Measurements from ENCODE around the gene EDEM1.
A peak's percentile ranks its signal among the peaks of the same experiment; 100 is the strongest.
"Not testable (repeated sequence)": the region's sequence is repeated elsewhere in the genome, so short reads cannot be mapped to it uniquely, and the experiment has no call there.

Gene EDEM1

DNA sequence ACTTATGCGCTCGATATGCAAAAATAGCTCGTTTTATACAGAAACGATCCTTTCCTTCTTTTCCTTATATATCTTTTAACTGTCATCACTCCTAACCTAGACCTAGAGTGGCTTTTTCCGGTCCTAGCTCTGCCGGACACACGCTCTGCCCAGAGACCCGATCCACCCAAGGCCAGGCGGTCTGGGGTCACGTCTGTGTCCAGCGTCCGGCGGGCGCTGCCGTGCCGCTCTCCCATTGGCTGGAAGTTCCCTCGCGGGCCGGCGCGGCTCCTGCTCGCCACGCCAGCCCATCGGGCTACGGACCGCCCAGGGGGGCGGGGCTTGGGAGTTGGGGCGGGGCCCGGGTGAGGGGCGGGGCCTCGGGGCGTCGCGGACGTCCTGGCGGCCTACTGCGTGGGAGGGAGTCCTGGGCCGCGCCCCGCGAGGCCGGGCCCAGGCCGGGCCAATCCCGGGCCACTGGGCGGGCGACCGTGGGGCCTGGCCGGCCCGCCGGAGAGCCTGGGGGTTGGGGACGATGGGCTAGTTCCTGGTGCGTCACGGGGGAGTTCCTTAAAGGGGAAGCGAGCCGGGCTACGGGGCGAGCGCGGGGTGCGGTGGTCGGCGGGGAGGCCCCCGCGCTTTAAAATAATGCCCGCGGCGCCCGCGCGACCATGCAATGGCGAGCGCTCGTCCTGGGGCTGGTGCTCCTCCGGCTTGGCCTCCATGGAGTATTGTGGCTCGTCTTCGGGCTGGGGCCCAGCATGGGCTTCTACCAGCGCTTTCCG, at the start of gene EDEM1:
EDEM1 (plus strand) TSS at position 552 of the 764 bp plus-strand sequence; CDS start at position 651, 99 bp downstream.
- Mint-ChIP-seq H3K27me3 (peaks cover 2% of the 10 kb centered on the region), H3K27ac (peak within 1 kb of the TSS; percentile 97), H3K4me3 (peak within 1 kb of the TSS; percentile 98), H3K4me1 (peaks cover 40% of the 10 kb centered on the region), H3K36me3 (ENCODE audit: low read depth) (peaks cover 33% of the 10 kb centered on the region), H3K9me3 (no peaks in the 10 kb centered on the region)
- ATAC-seq: peak; percentile 91
- DNase-seq: peak; percentile 97

DNA sequence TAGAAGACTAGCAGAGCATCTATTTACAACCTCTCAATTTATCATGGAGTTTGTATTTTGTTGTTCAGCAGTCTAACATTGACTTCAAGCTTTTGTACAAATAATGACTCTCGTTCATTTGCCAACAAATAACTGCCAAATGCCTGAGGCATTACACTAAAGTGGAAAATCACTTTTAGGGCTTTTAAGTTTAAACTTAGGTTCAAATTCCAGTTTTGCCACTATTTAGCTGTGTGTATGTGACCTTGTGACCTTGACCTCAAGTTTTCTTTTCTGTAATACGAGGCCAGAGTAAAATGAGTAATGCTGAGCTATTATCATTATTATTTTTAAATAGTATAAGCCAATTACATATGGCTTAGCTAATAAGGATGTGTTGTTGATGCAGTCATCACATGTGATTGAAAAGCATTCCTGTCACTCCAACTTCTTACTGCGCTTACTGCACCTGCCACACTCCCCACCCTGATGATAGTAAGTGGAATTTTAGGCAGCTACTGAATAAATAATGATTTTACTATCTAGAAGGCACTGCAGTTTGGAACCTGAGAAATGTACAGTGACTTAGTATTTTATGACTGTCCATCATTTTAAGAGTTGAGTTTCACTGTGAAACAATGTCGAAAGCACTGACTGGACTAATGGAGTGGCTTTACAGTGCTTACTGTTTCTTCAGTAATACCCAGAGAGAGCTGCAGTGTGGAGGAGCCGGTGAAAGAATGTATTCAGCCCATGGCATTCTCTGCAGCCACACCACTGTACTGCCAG, 49.1 kb upstream of the EDEM1 start:
- Mint-ChIP-seq H3K27ac (peak overlapping the region; percentile 80), H3K27me3 (no peaks in the 10 kb centered on the region), H3K36me3 (ENCODE audit: low read depth) (peaks cover 22% of the 10 kb centered on the region), H3K4me3 (no peak overlapping the region), H3K9me3 (no peaks in the 10 kb centered on the region), H3K4me1 (peaks cover 61% of the 10 kb centered on the region)
- ATAC-seq (no peak), DNase-seq (no peak)

DNA sequence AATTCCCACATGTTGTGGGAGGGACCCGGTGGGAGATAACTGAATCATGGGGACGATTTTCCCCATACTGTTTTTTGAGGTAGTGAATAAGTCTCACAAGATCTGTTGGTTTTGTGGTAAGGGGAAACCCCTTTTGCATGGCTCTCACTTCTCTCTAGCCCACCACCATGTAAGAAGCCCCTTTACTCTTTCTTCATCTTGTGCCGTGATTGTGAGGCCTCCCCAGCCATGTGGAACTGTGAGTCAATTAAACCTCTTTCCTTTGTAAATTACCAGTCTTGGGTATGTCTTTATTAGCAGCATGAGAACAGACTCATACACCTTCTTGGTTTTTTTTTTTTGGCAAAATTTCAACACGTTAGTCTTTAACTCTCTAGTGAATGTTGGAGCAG, 47.3 kb upstream of the EDEM1 start:
- peaks cover 38% of the 10 kb centered on the region for H3K36me3 Mint-ChIP-seq (ENCODE audit: low read depth)
- ATAC-seq (peak; percentile 62), DNase-seq (no peak)
- H3K9me3 Mint-ChIP-seq: no peaks in the 10 kb centered on the region
- no peak overlapping the region for H3K4me3 Mint-ChIP-seq
- peak overlapping the region; percentile 67 for H3K27ac Mint-ChIP-seq
- H3K4me1 Mint-ChIP-seq: peaks cover 70% of the 10 kb centered on the region
- H3K27me3 Mint-ChIP-seq: no peaks in the 10 kb centered on the region

DNA sequence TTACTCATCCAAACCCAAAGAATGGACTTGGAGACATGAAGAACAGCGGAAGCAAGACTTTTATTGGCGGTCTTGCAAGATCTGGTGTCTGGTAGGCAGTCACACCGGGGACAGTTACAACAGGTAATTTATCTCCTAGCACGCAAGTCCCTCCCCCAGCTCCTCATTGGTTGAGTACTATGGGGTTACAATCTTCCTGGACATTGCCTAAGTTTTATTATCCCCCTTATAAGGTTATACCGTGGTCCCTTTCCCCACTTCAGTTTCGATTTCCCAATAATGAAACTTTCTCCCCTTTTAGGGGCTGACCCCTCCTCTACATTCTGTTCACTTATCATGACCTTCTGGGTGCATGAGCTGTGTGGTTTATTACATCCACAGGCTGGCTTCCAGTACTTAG, 46.7 kb upstream of the EDEM1 start:
- H3K27ac Mint-ChIP-seq: peak overlapping the region; percentile 67
- H3K4me1 Mint-ChIP-seq: peaks cover 70% of the 10 kb centered on the region
- no peak for ATAC-seq

DNA sequence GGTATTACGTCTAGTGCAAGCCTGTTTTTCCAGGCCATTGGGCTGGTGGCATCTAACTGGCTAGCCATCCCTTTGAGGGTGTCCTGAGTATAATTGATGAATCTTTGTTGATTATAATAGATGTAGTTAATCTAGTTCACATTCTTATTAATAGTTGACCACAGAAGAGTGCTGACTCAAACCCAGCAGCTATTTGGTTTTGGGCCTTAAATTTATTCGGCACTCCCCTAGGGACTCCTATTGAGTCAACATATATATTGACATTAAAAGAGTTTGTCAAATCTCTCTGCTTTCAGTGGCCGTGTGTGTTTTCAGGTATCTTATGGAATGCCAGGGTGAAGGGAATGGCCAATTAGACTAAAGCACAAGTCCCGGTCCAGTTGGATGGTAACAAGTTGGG, 45.7 kb upstream of the EDEM1 start:
- no peak for ATAC-seq
- Mint-ChIP-seq H3K36me3 (ENCODE audit: low read depth) (peaks cover 51% of the 10 kb centered on the region), H3K4me1 (peaks cover 61% of the 10 kb centered on the region), H3K27me3 (no peaks in the 10 kb centered on the region), H3K4me3 (no peak overlapping the region), H3K27ac (no peak overlapping the region), H3K9me3 (peaks cover 9% of the 10 kb centered on the region)
- no peak for DNase-seq

More for the DNA sequence above, 46.7 kb upstream of the EDEM1 start:
- no peak for DNase-seq
- peaks cover 3% of the 10 kb centered on the region for H3K9me3 Mint-ChIP-seq
- no peaks in the 10 kb centered on the region for H3K27me3 Mint-ChIP-seq
- H3K36me3 Mint-ChIP-seq (ENCODE audit: low read depth): peaks cover 44% of the 10 kb centered on the region
- H3K4me3 Mint-ChIP-seq: peak overlapping the region; percentile 26

DNA sequence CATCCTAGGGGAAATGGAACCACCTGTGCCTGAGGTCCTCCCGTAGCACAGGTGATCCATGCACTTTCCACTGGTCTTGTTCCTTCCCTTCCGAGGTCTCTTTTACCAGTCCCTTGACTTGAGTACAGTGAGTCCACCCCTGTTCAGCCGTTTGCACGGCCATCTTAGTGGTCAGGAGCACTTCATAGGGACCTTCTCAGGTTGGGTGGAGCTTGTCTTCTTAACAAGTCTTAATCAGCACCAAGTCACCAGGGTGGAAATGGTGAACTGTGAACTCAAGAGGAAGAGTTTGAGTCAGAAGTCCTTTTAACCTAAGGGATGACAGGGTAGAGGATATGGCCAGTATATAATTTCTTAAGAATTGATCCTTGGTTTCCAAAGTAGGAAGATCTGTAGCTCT, 44.0 kb upstream of the EDEM1 start:
- Mint-ChIP-seq H3K36me3 (ENCODE audit: low read depth) (peaks cover 58% of the 10 kb centered on the region), H3K9me3 (peaks cover 19% of the 10 kb centered on the region), H3K27me3 (no peaks in the 10 kb centered on the region), H3K27ac (no peak overlapping the region), H3K4me1 (peaks cover 54% of the 10 kb centered on the region), H3K4me3 (no peak overlapping the region)
- DNase-seq (no peak), ATAC-seq (no peak)

DNA sequence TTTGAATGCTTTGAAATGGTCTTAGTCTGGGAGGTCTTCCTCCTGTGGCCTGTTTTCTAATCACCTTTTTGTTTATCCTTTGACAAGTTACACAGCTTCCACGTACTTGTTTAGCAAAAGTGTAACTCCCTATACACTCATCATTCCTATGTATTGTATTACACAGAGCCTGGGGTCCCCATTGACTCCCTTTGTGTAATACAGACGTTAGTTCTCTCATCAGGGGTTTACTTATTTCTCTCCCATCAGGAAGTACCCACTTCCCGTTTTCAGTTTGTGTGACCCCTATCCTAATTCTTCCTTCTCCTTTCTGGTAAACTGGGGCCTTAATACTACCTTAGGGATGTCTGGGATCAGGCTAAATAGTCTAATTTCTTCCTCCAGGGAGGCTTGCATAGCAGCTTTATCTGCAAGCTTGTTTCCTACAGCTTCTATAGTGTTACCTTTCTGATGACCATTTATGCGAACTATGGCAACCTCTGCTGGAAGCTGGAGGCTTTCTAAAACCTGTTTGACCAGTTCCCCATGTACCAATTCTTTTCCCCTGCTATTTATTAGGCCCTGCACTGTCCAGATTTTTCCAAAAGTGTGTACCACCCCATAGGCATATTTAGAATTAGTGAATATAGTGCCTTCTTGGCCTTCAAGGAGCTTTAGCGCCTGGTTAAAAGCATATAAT, 43.1 kb upstream of the EDEM1 start:
- ATAC-seq (no peak), DNase-seq (no peak)
- H3K36me3 Mint-ChIP-seq (ENCODE audit: low read depth): peaks cover 59% of the 10 kb centered on the region
- no peak overlapping the region for H3K4me3 Mint-ChIP-seq
- no peak overlapping the region for H3K27ac Mint-ChIP-seq
- peaks cover 19% of the 10 kb centered on the region for H3K9me3 Mint-ChIP-seq
- no peaks in the 10 kb centered on the region for H3K27me3 Mint-ChIP-seq
- H3K4me1 Mint-ChIP-seq: peaks cover 46% of the 10 kb centered on the region

DNA sequence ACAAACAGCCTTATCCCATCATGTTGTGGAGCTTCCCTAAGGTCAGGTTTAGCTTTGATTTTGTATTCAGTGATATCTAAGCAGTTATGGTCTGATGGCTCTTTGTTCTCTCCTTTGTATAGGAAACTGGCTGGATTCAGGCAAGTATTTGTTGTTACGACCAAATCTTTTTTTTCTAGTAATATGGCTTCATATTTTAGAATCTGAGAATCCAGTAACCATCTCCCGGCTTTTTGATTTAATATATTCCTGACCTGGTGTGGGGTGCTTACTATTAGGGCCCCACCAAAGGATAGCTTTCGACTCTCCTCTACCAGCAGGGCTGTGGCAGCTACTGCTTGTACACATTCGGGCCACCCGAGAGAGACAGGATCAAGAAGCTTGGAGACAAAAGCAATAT, 42.4 kb upstream of the EDEM1 start:
- H3K9me3 Mint-ChIP-seq: peaks cover 19% of the 10 kb centered on the region
- no peaks in the 10 kb centered on the region for H3K27me3 Mint-ChIP-seq
- no peak overlapping the region for H3K4me3 Mint-ChIP-seq
- ATAC-seq (no peak), DNase-seq (no peak)
- peaks cover 45% of the 10 kb centered on the region for H3K4me1 Mint-ChIP-seq
- no peak overlapping the region for H3K27ac Mint-ChIP-seq
- peaks cover 62% of the 10 kb centered on the region for H3K36me3 Mint-ChIP-seq (ENCODE audit: low read depth)

DNA sequence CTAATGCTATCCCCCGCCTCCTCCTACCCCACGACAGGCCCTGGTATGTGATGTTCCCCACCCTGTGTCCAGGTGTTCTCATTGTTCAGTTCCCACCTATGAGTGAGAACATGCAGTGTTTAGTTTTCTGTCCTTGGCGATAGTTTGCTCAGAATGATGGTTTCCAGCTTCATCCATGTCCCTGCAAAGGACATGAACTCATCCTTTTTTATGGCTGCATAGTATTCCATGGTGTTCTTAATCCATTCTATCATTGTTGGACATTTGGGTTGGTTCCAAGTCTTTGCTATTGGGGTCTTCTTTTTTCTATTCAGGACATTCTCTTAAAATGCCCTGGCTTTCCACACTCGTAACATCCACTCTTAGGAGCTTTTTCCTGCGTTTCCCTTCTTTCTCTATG, 40.4 kb upstream of the EDEM1 start:
- H3K27ac Mint-ChIP-seq, DNase-seq, H3K27me3 Mint-ChIP-seq, H3K4me3 Mint-ChIP-seq, ATAC-seq: not testable (repeated sequence)
- Mint-ChIP-seq H3K36me3 (ENCODE audit: low read depth) (peaks cover 52% of the 10 kb centered on the region), H3K9me3 (peaks cover 19% of the 10 kb centered on the region), H3K4me1 (peaks cover 32% of the 10 kb centered on the region)

DNA sequence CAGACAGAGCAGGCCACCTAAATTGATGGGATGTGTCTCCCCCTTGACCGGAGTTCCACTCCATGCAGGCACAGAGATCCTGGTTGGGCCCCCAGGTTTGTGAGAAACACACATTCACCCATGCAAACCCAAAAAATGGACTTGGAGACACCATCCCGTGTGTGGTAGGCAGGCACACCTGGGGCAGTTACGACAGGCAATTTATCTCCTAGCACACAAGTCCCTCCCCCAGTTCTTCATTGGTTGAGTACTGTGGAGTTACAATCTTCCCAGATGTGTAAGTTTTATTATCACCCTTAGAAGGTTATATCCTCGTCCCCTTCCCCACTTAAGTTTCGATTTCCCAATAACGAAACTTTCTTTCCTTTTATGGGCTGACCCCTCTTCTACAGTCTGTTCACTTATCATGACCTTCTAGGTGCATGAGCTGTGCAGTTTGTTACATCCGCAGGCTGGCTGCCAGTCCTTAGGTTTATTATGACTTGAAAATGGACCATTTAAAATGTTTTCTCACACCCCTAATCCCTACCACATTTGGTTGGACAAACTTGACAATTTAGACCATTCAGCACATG, 38.1 kb upstream of the EDEM1 start:
- Mint-ChIP-seq H3K4me1 (peaks cover 35% of the 10 kb centered on the region), H3K36me3 (ENCODE audit: low read depth) (peaks cover 48% of the 10 kb centered on the region), H3K4me3 (no peak overlapping the region), H3K27me3 (no peaks in the 10 kb centered on the region), H3K9me3 (peaks cover 19% of the 10 kb centered on the region), H3K27ac (no peak overlapping the region)
- ATAC-seq: no peak
- DNase-seq: no peak

DNA sequence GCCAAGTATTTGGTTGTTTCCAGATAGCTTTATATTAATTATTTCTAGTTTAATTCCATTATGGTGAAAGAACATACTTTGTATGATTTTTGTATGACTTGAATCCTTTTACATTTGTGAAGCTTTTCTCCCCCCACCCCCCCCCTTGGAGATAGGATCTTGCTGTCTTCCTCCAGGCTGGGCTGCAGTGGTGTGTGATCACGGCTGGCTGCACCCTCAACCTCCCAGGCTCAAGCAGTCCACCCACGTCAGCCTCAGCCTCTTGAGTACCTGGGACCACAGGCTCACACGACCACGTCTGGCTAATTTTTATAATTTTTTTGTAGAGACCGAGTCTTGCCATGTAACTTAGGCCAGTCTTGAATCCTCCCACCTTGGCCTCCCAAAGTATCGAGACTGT, 35.9 kb upstream of the EDEM1 start:
- no peak for ATAC-seq
- Mint-ChIP-seq H3K27me3 (no peaks in the 10 kb centered on the region), H3K9me3 (peaks cover 12% of the 10 kb centered on the region), H3K4me1 (peaks cover 47% of the 10 kb centered on the region), H3K36me3 (ENCODE audit: low read depth) (peaks cover 34% of the 10 kb centered on the region), H3K27ac (no peak overlapping the region), H3K4me3 (no peak overlapping the region)
- no peak for DNase-seq

DNA sequence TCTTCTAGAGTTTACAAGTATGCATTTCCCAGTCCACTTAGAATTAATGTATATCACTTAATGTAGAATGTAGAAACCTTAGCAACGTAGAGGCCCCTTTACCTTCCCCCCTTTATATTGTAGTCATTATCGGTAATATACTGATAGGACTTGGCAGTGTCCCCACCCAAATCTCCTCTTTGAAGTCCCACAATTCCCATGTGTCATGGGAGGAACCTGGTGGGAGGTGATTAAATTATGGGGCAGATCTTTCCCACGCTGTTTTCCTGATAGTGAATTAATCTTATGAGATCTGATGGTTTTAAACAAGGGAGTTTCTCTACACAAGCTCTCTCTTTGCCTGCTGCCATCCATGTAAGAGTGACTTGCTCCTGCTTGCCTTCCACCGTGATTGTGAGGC, 34.4 kb upstream of the EDEM1 start:
- H3K9me3 Mint-ChIP-seq: no peaks in the 10 kb centered on the region
- no peak for DNase-seq
- no peak overlapping the region for H3K4me3 Mint-ChIP-seq
- H3K36me3 Mint-ChIP-seq (ENCODE audit: low read depth): peaks cover 24% of the 10 kb centered on the region
- no peak overlapping the region for H3K27ac Mint-ChIP-seq
- no peak for ATAC-seq
- H3K4me1 Mint-ChIP-seq: peaks cover 54% of the 10 kb centered on the region
- no peaks in the 10 kb centered on the region for H3K27me3 Mint-ChIP-seq

DNA sequence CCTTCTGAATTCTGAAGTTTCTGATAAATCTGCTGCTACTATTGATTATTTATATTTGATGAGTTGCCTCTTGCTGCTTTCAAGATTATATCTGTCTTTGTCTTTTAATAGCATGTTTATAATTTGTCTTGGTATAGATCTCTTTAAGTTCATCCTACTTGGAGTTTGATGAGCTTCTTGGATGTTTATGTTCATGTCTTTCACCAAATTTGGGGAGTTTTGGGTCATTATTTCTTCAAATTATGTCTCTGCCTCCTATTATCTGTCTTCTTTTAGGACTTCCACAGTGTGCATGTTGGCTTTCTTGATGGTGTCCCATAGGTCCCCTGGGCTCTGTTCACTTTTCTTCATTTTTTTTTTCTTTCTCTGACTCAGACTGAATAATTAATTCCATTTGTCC, 32.3 kb upstream of the EDEM1 start:
- H3K9me3 Mint-ChIP-seq: no peaks in the 10 kb centered on the region
- no peaks in the 10 kb centered on the region for H3K27me3 Mint-ChIP-seq
- peaks cover 20% of the 10 kb centered on the region for H3K36me3 Mint-ChIP-seq (ENCODE audit: low read depth)
- peaks cover 55% of the 10 kb centered on the region for H3K4me1 Mint-ChIP-seq
- H3K27ac Mint-ChIP-seq: no peak overlapping the region
- no peak for ATAC-seq
- no peak overlapping the region for H3K4me3 Mint-ChIP-seq
- no peak for DNase-seq

DNA sequence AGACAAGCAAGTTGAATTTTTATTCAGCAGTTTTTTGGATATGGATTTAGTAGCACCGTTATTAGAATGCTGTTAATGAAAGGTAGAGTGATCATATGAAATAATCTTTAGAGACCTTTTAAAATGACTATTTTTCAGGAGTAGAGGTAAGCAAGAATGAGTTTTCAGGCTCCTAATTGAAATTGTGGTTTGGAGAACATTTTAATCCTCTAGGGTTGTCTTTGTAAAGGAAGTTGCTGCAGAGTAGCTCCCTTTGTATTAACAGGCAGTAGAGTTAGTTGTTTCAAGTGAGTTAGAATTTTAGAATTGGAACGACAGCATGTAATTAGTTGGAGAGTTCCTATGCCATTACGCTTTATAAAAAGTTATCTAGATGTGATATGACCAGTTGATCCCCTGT, 27.2 kb upstream of the EDEM1 start:
- H3K27me3 Mint-ChIP-seq: no peaks in the 10 kb centered on the region
- H3K4me3 Mint-ChIP-seq: no peak overlapping the region
- H3K27ac Mint-ChIP-seq: no peak overlapping the region
- ATAC-seq (no peak), DNase-seq (no peak)
- peaks cover 71% of the 10 kb centered on the region for H3K4me1 Mint-ChIP-seq
- H3K36me3 Mint-ChIP-seq (ENCODE audit: low read depth): peaks cover 3% of the 10 kb centered on the region
- no peaks in the 10 kb centered on the region for H3K9me3 Mint-ChIP-seq
